ENCODE results near the gene SVOPL. TPM values are rescaled to one million over a fixed set of nuclear protein-coding genes. Genes with fewer than 3 reads are reported as not detected.
"Not testable (repeated sequence)": the region's sequence is repeated elsewhere in the genome, so short reads cannot be mapped to it uniquely, and the experiment has no call there.

The SVOPL gene
- total RNA-seq, 1 donor from 2014 or later, result not detected

DNA sequence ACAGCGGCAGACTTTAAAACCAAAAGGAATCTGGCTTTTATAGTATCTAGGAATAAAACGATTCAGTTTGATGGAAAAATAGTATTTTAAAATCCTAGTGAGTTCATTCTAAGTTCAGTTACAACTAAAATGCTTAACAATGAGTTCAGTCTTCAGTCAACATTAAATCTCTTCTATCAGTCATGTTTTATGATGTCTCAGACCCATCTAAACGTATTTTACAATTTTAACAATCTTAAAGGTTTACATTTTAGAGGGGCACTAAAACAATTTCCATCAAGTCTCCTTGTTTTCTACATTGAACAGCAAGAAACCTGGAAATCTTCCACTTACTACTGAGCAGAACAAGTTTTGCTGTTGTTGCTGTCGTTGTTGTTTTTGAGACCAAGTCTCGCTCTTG lies 10.0 kb downstream of the SVOPL start:
- H3K4me3 Mint-ChIP-seq, result no peak overlapping the region
- TF ChIP-seq, protein P1, sequence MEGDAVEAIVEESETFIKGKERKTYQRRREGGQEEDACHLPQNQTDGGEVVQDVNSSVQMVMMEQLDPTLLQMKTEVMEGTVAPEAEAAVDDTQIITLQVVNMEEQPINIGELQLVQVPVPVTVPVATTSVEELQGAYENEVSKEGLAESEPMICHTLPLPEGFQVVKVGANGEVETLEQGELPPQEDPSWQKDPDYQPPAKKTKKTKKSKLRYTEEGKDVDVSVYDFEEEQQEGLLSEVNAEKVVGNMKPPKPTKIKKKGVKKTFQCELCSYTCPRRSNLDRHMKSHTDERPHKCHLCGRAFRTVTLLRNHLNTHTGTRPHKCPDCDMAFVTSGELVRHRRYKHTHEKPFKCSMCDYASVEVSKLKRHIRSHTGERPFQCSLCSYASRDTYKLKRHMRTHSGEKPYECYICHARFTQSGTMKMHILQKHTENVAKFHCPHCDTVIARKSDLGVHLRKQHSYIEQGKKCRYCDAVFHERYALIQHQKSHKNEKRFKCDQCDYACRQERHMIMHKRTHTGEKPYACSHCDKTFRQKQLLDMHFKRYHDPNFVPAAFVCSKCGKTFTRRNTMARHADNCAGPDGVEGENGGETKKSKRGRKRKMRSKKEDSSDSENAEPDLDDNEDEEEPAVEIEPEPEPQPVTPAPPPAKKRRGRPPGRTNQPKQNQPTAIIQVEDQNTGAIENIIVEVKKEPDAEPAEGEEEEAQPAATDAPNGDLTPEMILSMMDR (conservative IDR thresholded peaks at IDR 0.05), result no peak
- no peaks in the 10 kb centered on the region for H3K27me3 Mint-ChIP-seq (ENCODE audit: low read depth)
- DNase-seq (ENCODE audit: low read depth, low spot score), result no peak
- no peaks in the 10 kb centered on the region for H3K9me3 Mint-ChIP-seq
- no peaks in the 10 kb centered on the region for H3K4me1 Mint-ChIP-seq
- H3K36me3 Mint-ChIP-seq (ENCODE audit: low read depth), result no peaks in the 10 kb centered on the region
- H3K27ac Mint-ChIP-seq (ENCODE audit: unreplicated experiment), result no peak overlapping the region

GRCh38 chr7:138690495-138690894 lies 10.7 kb downstream of the SVOPL start:
- Mint-ChIP-seq H3K9me3 (no peaks in the 10 kb centered on the region), H3K4me1 (no peaks in the 10 kb centered on the region), H3K27me3 (ENCODE audit: low read depth) (no peaks in the 10 kb centered on the region), H3K27ac (ENCODE audit: unreplicated experiment) (no peak overlapping the region), H3K4me3 (no peak overlapping the region), H3K36me3 (ENCODE audit: low read depth) (no peaks in the 10 kb centered on the region)
- DNase-seq (ENCODE audit: low read depth, low spot score), result no peak
- TF ChIP-seq, protein P1 (conservative IDR thresholded peaks at IDR 0.05), result no peak

- H3K4me1 Mint-ChIP-seq; H3K27ac Mint-ChIP-seq (ENCODE audit: unreplicated experiment); H3K9me3 Mint-ChIP-seq; H3K4me3 Mint-ChIP-seq; DNase-seq (ENCODE audit: low read depth, low spot score); H3K27me3 Mint-ChIP-seq (ENCODE audit: low read depth); H3K36me3 Mint-ChIP-seq (ENCODE audit: low read depth): not testable (repeated sequence)
Measured at GRCh38 chr7:138688037-138688436, 13.1 kb downstream of the SVOPL start.

DNA sequence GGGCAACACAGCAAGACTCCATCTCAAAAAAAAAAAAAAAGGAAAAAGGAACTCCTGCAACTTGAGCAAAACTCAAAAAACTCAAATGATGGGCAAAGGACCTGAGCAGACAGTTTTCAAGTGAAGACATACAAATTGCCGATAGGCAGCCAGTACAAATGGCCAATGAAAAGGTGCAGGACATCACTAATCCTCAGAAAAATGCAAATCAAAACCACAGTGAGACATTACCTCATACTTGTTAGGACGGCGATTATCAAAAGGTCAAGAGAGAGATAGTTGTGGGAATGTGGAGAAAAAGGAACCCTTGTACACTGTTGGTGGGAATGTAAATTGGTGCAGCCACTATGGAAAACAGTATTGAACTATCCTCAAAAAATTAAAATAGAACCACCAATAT lies 16.8 kb downstream of the SVOPL start:
- Mint-ChIP-seq H3K27me3 (ENCODE audit: low read depth) (no peaks in the 10 kb centered on the region), H3K36me3 (ENCODE audit: low read depth) (no peaks in the 10 kb centered on the region), H3K4me1 (no peaks in the 10 kb centered on the region), H3K27ac (ENCODE audit: unreplicated experiment) (no peak overlapping the region), H3K9me3 (no peaks in the 10 kb centered on the region), H3K4me3 (no peak overlapping the region)
- DNase-seq (ENCODE audit: low read depth, low spot score), result no peak
- TF ChIP-seq, protein P1 (conservative IDR thresholded peaks at IDR 0.05), result no peak

GRCh38 chr7:138679793-138680192 lies 21.4 kb downstream of the SVOPL start:
- TF ChIP-seq, protein P1 (conservative IDR thresholded peaks at IDR 0.05), result no peak

GRCh38 chr7:138670594-138670993 lies 30.6 kb downstream of the SVOPL start:
- Mint-ChIP-seq H3K27me3 (ENCODE audit: low read depth) (peaks cover 19% of the 10 kb centered on the region), H3K36me3 (ENCODE audit: low read depth) (no peaks in the 10 kb centered on the region), H3K9me3 (peaks cover 4% of the 10 kb centered on the region), H3K4me3 (peak overlapping the region; percentile 12), H3K27ac (ENCODE audit: unreplicated experiment) (no peak overlapping the region), H3K4me1 (peaks cover 12% of the 10 kb centered on the region)
- DNase-seq (ENCODE audit: low read depth, low spot score), result no peak
- TF ChIP-seq, protein P1 (conservative IDR thresholded peaks at IDR 0.05), result no peak

More at GRCh38 chr7:138679793-138680192, 21.4 kb downstream of the SVOPL start:
- H3K9me3 Mint-ChIP-seq, result no peaks in the 10 kb centered on the region
- no peaks in the 10 kb centered on the region for H3K27me3 Mint-ChIP-seq (ENCODE audit: low read depth)
- no peak for DNase-seq (ENCODE audit: low read depth, low spot score)
- no peak overlapping the region for H3K27ac Mint-ChIP-seq (ENCODE audit: unreplicated experiment)
- no peaks in the 10 kb centered on the region for H3K36me3 Mint-ChIP-seq (ENCODE audit: low read depth)
- H3K4me3 Mint-ChIP-seq, result no peak overlapping the region
- H3K4me1 Mint-ChIP-seq, result no peaks in the 10 kb centered on the region
